GM21825 (cell line): ENCODE results near the gene NAIF1.
"Not testable (repeated sequence)": the region's sequence is repeated elsewhere in the genome, so short reads cannot be mapped to it uniquely, and the experiment has no call there.

Experiments
- ATAC-seq: cut with Tn5 transposase; IDR thresholded peaks from one replicate; pipeline ENCODE4 v1.9.1; 2021; ENCODE audit warnings: mild to moderate bottlenecking, moderate library complexity; ENCODE audit not compliant: unreplicated experiment

NAIF1 gene

DNA sequence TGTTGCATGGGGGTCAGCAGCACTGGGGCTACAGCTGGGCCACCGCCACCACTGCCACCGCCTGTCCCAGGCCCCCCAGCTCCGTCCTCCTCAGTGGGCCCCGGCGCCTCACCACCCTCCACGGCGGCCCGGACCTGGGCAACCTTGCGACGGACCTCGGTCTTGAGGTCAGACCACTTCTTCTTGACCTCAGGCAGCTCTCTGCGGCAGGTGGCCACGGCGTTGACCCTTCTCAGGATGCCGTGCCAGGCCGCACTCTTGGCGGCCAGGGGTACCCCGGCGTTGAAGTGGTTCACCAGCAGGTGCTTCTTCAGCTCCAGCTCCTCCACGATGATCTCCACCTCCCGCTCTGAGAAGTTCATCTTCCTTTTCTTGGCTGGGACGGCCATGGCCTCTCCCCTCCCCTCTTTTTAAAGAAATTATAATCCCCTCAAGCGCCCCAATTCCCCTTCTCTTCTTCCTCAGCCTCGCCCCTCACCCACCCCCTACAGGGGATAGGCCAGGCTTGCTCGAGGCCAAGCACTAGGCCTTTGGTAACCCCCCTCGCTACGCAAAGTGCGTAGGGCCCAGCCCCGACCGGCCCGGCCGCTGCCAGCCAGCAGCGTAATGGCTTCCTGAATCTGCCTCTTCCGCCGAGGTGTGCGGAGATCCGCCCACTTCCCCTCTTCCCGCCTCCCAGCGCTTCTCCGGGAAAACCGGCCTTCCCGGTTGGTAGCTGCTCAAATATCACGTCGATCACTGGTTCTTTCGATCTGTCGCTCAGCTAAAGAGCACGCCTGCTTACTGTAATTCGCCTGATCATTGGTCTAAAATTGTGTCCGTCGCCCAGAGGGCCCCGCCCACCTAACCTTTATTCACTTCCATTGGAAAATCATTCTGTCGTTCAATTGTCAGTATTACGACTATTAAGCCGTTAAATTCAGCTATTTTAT is at the start of gene NAIF1:
Gene NAIF1, minus strand, starts transcription at position 608 of the 932 bp plus-strand sequence. Its CDS starts 219 bp downstream, at position 389.
- ATAC-seq = peak; percentile 56

DNA sequence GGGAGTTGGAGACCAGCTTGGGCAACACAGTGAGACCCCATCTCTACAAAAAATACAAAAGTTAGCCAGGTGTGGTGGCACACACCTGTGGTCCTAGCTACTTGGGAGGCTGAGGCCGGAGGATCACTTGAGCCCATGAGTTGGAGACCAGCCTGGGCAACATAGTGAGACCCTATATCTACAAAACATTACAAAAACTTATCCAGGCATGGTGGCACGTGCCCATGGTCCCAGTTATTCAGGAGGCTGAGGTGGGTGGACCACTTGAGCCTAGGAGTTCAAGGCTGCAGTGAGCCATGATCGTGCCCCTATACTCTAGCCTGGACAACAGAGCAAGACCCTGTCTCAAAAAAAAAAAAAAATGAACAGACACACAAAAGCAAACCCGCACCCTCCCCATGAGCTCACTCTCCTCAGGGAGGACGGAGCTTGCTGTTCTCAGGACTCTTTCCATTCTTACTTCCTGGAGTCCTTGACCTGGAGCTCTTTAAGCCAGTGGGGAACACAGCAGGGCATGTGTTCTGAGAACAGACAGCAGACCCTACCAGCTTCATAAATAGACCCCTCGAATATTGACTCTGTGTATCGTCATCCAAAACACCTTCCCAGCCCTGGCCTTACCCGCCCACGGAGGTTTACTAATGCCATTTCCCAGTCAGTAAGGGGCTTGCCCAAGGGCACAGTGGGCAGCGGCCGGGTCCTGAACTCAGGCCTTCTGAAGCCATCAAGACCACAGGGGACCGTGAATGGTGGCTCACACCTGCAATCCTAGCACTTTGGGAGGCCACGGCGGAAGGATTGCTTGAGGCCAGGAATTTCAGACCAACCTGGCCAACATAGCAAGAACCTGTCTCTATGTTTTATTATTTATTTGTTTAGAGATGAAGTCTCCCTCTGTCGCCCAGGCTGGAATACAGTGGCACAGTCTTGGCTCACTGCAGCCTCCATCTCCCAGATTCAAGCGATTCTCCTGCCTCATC is 49.3 kb upstream of the NAIF1 start:
- no peak for ATAC-seq

GRCh38 chr9:128115187-128116103 is 48.3 kb upstream of the NAIF1 start:
- no peak for ATAC-seq

- no peak for ATAC-seq
Observed at GRCh38 chr9:128114326-128115186, 47.4 kb upstream of the NAIF1 start.

- ATAC-seq = no peak
Observed at GRCh38 chr9:128113526-128114325, 46.6 kb upstream of the NAIF1 start.

- not testable (repeated sequence) for ATAC-seq
Observed at GRCh38 chr9:128111726-128112125, 44.6 kb upstream of the NAIF1 start.

- no peak for ATAC-seq
Observed at GRCh38 chr9:128109050-128109709, 42.1 kb upstream of the NAIF1 start.

DNA sequence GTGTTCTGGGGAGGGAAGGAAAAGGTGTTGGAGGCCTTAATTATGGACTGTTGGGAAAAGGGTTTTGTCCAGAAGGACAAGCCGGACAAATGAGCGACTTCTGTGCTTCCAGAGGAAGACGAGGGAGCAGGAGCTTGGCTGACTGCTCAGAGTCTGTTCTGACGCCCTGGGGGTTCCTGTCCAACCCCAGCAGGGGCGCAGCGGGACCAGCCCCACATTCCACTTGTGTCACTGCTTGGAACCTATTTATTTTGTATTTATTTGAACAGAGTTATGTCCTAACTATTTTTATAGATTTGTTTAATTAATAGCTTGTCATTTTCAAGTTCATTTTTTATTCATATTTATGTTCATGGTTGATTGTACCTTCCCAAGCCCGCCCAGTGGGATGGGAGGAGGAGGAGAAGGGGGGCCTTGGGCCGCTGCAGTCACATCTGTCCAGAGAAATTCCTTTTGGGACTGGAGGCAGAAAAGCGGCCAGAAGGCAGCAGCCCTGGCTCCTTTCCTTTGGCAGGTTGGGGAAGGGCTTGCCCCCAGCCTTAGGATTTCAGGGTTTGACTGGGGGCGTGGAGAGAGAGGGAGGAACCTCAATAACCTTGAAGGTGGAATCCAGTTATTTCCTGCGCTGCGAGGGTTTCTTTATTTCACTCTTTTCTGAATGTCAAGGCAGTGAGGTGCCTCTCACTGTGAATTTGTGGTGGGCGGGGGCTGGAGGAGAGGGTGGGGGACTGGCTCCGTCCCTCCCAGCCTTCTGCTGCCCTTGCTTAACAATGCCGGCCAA is 41.3 kb upstream of the NAIF1 start:
- ATAC-seq = no peak

- ATAC-seq = no peak
Observed at GRCh38 chr9:128107468-128108268, 40.5 kb upstream of the NAIF1 start.

DNA sequence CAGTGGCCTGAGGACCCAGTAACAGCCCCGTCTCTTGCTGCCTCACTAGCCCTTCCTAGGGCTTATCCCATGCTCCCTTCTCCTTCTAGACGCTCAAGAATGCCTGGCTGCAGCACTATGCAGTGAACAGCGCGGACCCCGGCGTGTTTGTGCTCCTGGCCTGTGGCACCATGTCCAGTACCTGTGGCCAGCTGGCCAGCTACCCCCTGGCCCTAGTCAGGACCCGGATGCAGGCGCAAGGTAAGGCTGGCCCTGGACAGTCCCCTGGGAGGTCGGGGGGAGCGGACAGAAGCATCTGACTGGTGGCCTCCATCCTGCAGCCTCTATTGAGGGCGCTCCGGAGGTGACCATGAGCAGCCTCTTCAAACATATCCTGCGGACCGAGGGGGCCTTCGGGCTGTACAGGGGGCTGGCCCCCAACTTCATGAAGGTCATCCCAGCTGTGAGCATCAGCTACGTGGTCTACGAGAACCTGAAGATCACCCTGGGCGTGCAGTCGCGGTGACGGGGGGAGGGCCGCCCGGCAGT is 39.9 kb upstream of the NAIF1 start:
- ATAC-seq = no peak

DNA sequence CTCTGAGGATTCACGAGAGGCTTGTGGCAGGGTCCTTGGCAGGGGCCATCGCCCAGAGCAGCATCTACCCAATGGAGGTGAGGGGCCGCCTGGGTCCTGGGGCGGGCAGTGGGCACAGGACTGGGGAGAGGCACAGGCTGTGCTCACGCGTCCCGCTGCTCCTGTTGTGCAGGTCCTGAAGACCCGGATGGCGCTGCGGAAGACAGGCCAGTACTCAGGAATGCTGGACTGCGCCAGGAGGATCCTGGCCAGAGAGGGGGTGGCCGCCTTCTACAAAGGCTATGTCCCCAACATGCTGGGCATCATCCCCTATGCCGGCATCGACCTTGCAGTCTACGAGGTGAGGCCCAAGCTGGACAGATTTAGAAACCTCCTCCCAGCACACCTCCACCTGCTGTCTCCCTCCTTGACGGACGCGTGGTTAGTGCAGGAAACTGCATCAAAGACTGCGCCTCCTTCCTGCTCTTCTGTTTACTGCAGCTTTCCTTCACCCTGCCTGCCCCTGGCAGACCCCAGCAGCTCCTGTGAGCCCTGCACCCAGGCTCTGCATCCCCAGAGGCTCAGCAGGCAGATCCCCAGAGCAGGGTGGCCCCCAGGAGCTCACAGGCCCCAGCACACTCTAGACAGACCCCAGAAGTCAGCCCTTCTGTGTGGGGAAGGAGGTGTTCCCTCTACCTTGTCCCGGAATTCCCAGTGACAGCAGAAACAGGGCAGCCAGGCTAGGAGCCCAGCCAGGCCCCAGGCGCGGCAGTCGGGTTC is 39.2 kb upstream of the NAIF1 start:
- no peak for ATAC-seq

DNA sequence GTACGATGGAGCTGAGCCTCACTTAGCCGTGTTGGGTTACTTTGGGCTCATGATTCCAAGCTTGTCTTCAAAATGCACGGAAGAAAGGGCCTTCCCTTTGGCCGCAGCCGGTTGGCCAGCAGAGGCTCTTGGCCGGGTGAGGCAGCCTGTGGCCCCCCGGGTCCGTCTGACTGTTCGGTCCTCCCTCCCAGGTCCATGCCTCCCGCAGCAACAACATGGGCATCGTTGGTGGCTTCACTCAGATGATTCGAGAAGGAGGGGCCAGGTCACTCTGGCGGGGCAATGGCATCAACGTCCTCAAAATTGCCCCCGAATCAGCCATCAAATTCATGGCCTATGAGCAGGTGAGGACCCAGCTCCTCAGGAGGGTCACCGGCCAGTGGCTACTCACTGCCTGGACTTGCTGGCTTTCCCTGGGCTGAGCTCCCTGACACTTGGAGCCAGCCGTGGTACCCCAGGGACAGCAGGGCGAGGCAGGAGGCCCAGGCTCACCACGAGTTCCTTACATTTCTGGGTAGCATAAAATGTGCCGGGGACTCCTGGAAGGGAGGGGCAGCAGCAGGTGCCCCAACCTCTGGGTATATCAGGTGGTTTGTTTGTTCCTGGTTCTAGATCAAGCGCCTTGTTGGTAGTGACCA is 38.5 kb upstream of the NAIF1 start:
- ATAC-seq = no peak

DNA sequence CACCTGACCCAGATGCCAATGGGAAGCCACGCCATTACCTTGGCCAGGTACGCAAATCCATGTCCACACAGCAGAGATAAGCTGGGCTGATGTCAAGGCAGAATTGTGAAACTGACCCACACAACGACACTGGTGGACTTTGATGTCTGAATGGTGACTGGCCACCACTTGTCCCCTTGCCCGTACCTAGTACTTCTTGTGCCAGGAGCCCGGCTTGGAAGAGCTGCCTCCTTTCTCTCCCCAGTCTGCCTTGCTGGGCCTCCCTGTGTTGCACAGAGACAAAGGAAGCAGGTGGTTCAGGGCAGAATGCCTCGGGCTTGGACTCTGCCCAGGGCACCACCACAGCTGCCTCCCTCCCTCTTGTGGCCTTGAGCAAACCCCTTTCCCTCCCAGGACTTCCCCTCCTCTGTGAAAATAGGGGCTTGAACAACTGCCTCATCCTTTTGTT is 37.1 kb upstream of the NAIF1 start:
- no peak for ATAC-seq

DNA sequence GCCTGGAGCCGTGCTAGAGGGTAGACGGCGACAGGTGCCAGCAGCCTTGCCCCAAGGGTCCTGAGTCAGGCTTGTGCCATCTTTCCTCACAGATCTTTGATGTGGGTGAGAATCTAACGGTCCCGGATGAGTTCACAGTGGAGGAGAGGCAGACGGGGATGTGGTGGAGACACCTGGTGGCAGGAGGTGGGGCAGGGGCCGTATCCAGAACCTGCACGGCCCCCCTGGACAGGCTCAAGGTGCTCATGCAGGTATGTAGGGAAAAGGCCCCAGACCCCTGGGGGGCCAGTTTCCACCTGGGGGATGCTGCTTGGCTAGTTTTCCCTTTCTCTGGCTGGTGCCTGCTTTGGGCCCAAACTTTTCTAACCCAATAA is 36.5 kb upstream of the NAIF1 start:
- ATAC-seq = no peak
